Neural cell (in vitro differentiated cells): ENCODE measurements around the gene WDR82. TPM values are rescaled to one million over a fixed set of nuclear protein-coding genes. Genes with fewer than 3 reads are reported as not detected.

Experiments
- H2AFZ ChIP-seq: fragments of 200-600, 300-800 bp; sonication (generic), shearing (Covaris generic); 2 replicates; pipeline ENCODE4 v1.6.0; 2014; ENCODE audit warnings: low read depth, mild to moderate bottlenecking, antibody characterized with exemption, low read length, moderate library complexity
- H3F3A ChIP-seq: fragments of 200-600 bp; shearing (Covaris generic); 2 replicates; pipeline ENCODE4 v1.6.1; 2016; ENCODE audit warnings: mild to moderate bottlenecking, moderate library complexity, mixed read lengths, antibody characterized with exemption, low read length; ENCODE audit not compliant: insufficient read depth, poor library complexity, severe bottlenecking
- H3K27ac ChIP-seq: fragments of 200-600, 300-800 bp; sonication (generic), shearing (Covaris generic); 2 replicates; pipeline ENCODE4 v1.5.1; 2014; ENCODE audit warnings: mild to moderate bottlenecking, low read length, moderate library complexity
- H3K27me3 ChIP-seq: fragments of 300-800, 200-600 bp; sonication (generic), shearing (Covaris generic); 2 replicates; pipeline ENCODE4 v1.6.0; 2014; ENCODE audit warnings: mild to moderate bottlenecking, low read depth, low read length, moderate library complexity; ENCODE audit not compliant: insufficient read depth
- H3K36me3 ChIP-seq: fragments of 300-800, 200-600 bp; sonication (generic), shearing (Covaris generic); 2 replicates; pipeline ENCODE4 v1.5.1; 2014; ENCODE audit warnings: mild to moderate bottlenecking, antibody characterized with exemption, low read length, moderate library complexity; ENCODE audit not compliant: insufficient read depth
- H3K4me2 ChIP-seq: fragments of 300-800, 200-600 bp; sonication (generic), shearing (Covaris generic); 2 replicates; pipeline ENCODE4 v1.6.0; 2014; ENCODE audit warnings: mild to moderate bottlenecking, low read length
- H3K4me3 ChIP-seq: fragments of 300-800, 200-600 bp; sonication (generic), shearing (Covaris generic); 2 replicates; pipeline ENCODE4 v1.5.1; 2014; ENCODE audit warnings: mild to moderate bottlenecking, low read length, moderate library complexity
- H3K79me2 ChIP-seq: fragments of 200-600 bp; shearing (Covaris generic); replicated peaks from 2 replicates; pipeline ENCODE4 v1.6.0; 2014; ENCODE audit warnings: mild to moderate bottlenecking, low read length, moderate library complexity; ENCODE audit not compliant: insufficient read depth
- H3K9ac ChIP-seq: fragments of 300-800, 200-600 bp; sonication (generic), shearing (Covaris generic); 2 replicates; pipeline ENCODE4 v1.6.1; 2016; ENCODE audit warnings: mild to moderate bottlenecking, low read length, mixed read lengths
- H3K9me2 ChIP-seq: fragments of 200-600 bp; shearing (Covaris generic); 2 replicates; pipeline ENCODE4 v1.6.1; 2016; ENCODE audit warnings: mild to moderate bottlenecking, low read length, mixed read lengths; ENCODE audit not compliant: insufficient read depth
- H3K9me3 ChIP-seq: fragments of 200-600, 300-800 bp; sonication (generic), shearing (Covaris generic); 2 replicates; pipeline ENCODE4 v1.6.1; 2016; ENCODE audit warnings: mild to moderate bottlenecking, mixed run types, low read length, moderate library complexity, mixed read lengths
- H4K20me1 ChIP-seq: fragments of 200-600 bp; shearing (Covaris generic); 2 replicates; pipeline ENCODE4 v1.6.1; 2016; ENCODE audit warnings: mild to moderate bottlenecking, mixed run types; ENCODE audit not compliant: insufficient read depth
- CTCF ChIP-seq: fragments of 450-650 bp; IDR thresholded peaks from 2 replicates; pipeline ENCODE4 v1.5.1; 2014; ENCODE audit warnings: antibody characterized with exemption, mild to moderate bottlenecking, moderate library complexity; ENCODE audit not compliant: poor library complexity, severe bottlenecking
- EP300 ChIP-seq: fragments of 450-650 bp; conservative IDR thresholded peaks from 2 replicates; pipeline ENCODE4 v1.6.1; 2014; ENCODE audit warnings: antibody characterized with exemption, mild to moderate bottlenecking, moderate library complexity; ENCODE audit not compliant: poor library complexity, severe bottlenecking
- EZH2 ChIP-seq: fragments of 200-600, 300-800 bp; shearing (Covaris generic), sonication (generic); IDR thresholded peaks from 2 replicates; pipeline ENCODE4 v1.6.1; 2014; ENCODE audit warnings: antibody characterized with exemption, low read length, borderline replicate concordance, mild to moderate bottlenecking; ENCODE audit not compliant: insufficient read depth, poor library complexity, severe bottlenecking
- MXI1 ChIP-seq: fragments of 450-650 bp; conservative IDR thresholded peaks from 2 replicates; pipeline ENCODE4 v1.6.1; 2014; ENCODE audit warnings: antibody characterized with exemption, mild to moderate bottlenecking; ENCODE audit not compliant: poor library complexity, severe bottlenecking
- POLR2AphosphoS5 ChIP-seq: IDR thresholded peaks from 2 replicates; pipeline ENCODE4 v1.6.1; 2012
- RAD21 ChIP-seq: fragments of 450-650 bp; conservative IDR thresholded peaks from 2 replicates; pipeline ENCODE4 v1.6.1; 2014; ENCODE audit warnings: antibody characterized with exemption, mild to moderate bottlenecking, moderate library complexity
- REST ChIP-seq: IDR thresholded peaks from 2 replicates; pipeline ENCODE4 v1.6.1; 2012; ENCODE audit warnings: borderline replicate concordance
- SMC3 ChIP-seq: fragments of 450-650 bp; conservative IDR thresholded peaks from 2 replicates; pipeline ENCODE4 v1.6.1; 2014; ENCODE audit warnings: antibody characterized with exemption, mild to moderate bottlenecking, moderate library complexity; ENCODE audit not compliant: poor library complexity
- TAF1 ChIP-seq: IDR thresholded peaks from 2 replicates; pipeline ENCODE4 v1.6.1; 2012; ENCODE audit warnings: low read depth
- polyA plus RNA-seq: library from polyadenylated mRNA; depleted of rRNA; stranded (reverse); fragments of >200 nt; gene quantifications from 2 replicates; pipeline ENCODE4 v1.2.3, GENCODE V29; 2014

WDR82 gene
- polyA plus RNA-seq, 1 donor from 2014 or later = 163 TPM

- peaks cover 3% of the 10 kb centered on the region for H3K36me3 ChIP-seq
- H3K79me2 ChIP-seq = no peaks in the 10 kb centered on the region
- no peak for TF ChIP-seq MXI1
- TF ChIP-seq RAD21 = no peak
- no peak for TF ChIP-seq REST
- no peak for TF ChIP-seq SMC3
- no peak for TF ChIP-seq POLR2AphosphoS5
- no peak for TF ChIP-seq EP300
- TF ChIP-seq TAF1 = no peak
- no peak for TF ChIP-seq EZH2
- no peak for TF ChIP-seq CTCF
- H3K4me3 ChIP-seq = no peak overlapping the region
- H3K27me3 ChIP-seq = no peaks in the 10 kb centered on the region
- H3K9ac ChIP-seq = no peak overlapping the region
- no peak overlapping the region for H3K4me2 ChIP-seq
- H3F3A ChIP-seq = no peaks in the 10 kb centered on the region
- H3K27ac ChIP-seq = no peak overlapping the region
- H3K9me3 ChIP-seq = no peaks in the 10 kb centered on the region
- H4K20me1 ChIP-seq = no peaks in the 10 kb centered on the region
- H2AFZ ChIP-seq = no peak overlapping the region
- no peaks in the 10 kb centered on the region for H3K9me2 ChIP-seq
Observed at GRCh38 chr3:52210037-52210436, 68.4 kb downstream of the WDR82 start.

- Histone ChIP-seq H3K27me3 (no peaks in the 10 kb centered on the region), H3F3A (no peaks in the 10 kb centered on the region), H3K4me3 (no peak overlapping the region), H3K36me3 (peaks cover 3% of the 10 kb centered on the region), H3K9me2 (no peaks in the 10 kb centered on the region), H3K27ac (no peak overlapping the region), H3K9ac (no peak overlapping the region), H2AFZ (no peak overlapping the region), H3K4me2 (no peak overlapping the region), H4K20me1 (no peaks in the 10 kb centered on the region), H3K79me2 (no peaks in the 10 kb centered on the region), H3K9me3 (no peaks in the 10 kb centered on the region)
- TF ChIP-seq EZH2 = no peak
- TF ChIP-seq TAF1 = no peak
- no peak for TF ChIP-seq RAD21
- TF ChIP-seq CTCF = no peak
- no peak for TF ChIP-seq REST
- TF ChIP-seq MXI1 = no peak
- TF ChIP-seq SMC3 = no peak
- TF ChIP-seq POLR2AphosphoS5 = no peak
- TF ChIP-seq EP300 = no peak
Observed at GRCh38 chr3:52208556-52208955, 69.9 kb downstream of the WDR82 start.
